Stimulated activated CD8-positive, alpha-beta memory T cell treated with anti-CD3 and anti-CD28 coated beads, Interleukin-15, amount 100 ng/mL, for 24 hours (primary cell): Measurements from ENCODE around the gene USP5.

ENCODE experiments used
- DNase-seq: peaks from one replicate; pipeline ENCODE4 v3.0.0-alpha.2; 2020; ENCODE audit warnings: low read depth

Gene USP5

DNA sequence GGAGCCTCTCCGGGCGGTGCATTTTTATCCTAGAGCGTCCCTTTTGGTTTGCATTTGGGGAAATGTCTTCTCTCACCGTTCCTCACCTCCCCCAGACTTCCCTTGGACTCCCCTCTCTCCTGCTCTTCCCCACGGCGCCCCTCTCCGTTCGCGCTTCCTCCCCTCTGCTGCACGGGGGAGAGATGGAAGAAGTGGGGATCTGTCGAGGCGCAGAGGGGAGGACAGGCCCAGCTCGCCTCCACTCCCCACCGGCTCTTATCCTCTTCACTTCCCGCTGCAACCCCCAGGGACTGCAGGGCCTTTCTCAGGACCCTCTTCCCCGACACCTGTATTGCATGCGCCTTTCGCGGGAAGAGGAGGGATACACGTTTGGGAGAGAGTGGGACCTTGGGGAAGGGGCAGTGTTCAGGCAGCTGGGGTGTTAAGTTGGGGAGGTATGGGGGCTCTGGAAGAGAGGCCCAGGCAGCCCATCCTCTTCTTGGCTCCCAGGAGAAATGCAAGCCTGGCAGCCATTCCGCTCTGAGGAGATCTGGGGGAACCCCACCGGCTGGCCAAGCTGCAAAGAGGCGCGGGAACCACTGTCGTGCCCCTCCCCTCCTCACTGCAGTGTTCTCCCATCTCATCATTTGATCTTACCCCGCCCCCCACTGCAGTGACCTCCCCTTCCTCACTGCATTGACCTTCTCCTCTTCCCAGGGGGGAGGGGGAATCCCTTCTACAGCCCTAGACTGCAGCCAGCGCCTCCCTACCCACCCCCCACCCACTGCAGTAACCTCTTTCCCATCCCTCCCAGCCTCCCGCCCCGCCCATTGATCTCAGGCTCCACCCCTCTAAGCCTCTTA lies 63.2 kb downstream of the USP5 start:
- no peak for DNase-seq

DNA sequence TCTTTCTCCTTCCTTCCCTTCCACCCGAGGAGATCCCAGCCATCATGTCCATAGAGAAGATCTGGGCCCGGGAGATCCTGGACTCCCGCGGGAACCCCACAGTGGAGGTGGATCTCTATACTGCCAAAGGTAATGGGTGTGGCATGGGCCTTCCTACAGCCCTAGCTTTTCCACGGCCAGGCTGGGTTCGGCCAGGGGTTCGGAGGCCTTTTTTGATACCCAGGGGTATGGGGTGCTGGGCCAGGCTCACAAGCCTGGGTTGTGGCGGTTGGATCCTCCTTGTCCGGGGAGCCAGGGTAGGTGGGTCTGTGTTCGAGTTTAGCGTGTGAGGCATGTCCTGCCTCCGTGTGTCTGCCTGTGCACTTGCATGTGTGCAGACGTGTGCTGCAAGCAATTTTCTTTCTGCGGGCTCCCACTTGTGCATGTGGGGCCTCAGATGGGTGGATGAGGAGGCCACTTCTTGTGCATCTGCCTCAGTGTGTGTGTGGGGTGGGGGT lies 63.9 kb downstream of the USP5 start:
- DNase-seq = no peak
